Measurements from ENCODE around the gene NUDT12.

NUDT12 gene

DNA sequence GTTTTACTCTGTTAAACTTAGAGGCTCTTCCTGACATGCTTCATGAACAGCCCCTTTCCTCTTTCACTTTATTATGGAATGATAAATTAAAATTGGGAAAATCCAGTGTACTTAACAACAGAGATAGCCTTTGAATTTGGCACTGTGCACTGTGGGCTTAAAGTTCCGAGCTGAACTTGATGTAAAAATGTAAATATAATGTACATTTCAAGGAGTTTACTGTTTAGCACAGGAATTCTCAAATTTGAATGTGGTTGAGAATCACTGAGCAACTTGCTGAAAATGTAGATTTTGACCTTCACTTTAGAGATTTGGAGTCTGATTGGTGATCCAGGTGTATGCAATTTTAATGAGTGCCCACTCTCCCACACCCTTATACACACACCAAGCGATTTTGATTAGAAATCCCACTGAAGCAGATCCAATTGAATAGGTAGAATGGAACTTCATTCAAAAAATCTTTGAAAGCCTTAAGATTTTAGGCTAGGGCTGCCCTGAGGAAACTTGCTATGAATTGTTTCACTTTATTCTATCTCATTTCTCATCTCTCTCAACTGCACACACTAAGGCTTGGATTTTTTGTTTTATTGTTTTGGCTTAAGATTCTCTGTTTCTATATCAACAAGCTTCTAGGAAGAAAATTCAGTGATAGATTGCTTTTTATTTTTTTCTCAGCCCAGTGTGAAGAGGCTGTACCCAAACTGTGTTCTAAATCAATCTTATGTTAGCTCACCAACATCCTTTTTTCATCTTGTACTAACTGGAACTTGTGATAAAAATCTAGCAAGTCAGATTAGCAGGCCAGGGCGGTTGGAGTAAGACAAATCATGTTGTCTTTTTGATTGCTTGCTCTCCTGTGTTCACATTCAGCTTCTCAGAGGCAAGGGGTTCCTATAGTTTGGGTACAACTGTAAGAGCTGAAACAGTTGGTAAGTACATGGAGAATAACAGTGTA, 22.9 kb downstream of the NUDT12 start:
- no peak for DNase-seq

DNA sequence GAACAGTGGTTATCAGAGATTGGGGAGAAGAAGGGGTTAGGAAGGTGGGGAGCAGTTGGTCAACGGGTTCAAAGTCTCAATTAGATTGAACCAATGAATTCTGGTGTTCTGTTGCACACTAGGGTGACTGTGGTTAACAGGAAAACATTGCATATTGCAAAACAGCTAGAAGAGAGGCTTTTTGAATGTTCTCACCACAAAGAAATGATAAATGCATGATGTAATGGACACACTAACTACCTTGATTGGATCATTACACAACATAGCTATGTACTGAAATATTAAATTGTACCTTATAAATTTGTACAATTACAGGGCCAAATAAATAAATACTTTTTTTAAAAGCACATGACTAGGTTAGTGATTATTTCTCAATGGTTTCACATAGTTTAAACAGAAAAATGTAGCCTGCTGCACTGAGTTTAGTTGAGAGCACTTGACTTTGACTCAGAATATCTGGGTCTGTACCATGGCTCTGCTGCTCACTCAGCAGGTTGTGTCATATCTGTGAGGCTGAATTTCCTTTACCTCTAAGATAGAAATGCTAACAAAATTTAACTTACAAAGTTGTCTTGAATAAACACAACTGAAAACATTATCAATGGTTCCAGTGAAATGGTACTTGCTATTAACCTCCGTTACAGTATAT, 30.4 kb downstream of the NUDT12 start:
- no peak for DNase-seq

DNA sequence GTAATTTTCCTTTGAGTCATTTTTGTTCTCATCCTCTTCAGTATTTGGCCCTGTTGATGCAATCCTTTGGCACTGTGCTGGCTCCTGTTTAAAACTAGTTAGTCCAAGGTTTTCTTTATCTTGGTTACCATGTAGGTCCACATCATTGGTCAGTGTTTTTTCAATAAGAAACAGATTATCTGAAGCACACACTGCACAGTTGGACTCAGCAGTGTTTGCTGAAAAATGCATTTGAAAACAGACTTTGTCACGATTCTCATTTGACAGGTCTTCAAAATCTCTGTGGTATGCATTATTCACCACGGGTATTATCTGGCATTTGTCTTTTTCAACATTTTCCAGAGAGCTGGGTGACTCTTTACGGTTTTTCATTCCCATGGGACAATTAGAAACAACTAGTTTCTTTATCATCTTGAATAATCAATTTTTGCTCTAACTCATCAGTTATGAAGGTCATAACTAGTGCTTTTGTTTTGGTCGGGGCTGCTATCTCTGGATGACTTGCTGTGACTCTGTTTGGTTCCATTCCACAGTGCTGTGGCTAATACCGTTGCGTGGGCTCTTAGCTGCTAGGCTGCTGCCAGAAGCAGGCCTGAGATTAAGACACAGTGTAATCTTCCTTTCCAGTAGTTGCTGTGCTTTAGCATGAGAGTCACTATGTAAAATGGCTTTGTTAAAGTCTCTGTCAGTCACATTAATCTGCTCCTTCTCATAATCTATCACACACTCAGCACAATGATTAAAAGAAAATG, 36.2 kb downstream of the NUDT12 start:
- no peak for DNase-seq

GRCh38 chr5:103525361-103525760, 37.2 kb downstream of the NUDT12 start:
- DNase-seq = no peak

GRCh38 chr5:103523319-103523718, 39.3 kb downstream of the NUDT12 start:
- no peak for DNase-seq

- no peak for DNase-seq
These were observed 40.0 kb downstream of the NUDT12 start for GRCh38 chr5:103522586-103522985.

DNA sequence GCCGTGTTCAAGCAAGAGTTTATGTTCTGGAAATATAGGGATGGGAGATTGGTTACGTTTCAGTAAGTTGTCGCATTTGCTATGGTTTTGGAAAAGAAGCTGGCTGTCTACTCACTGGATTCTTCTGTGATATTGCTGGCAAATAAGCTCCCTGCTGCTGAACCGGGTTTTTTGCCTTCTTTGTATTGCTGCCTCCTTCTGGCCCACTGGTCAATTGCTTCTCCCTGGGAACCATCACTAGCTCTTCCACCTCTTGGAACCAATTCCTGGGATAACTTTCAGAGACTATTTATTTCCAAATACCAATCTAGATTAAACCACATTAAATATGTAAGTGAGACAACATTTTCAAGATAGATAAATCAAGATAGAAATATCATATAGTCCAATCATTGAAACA, 43.0 kb downstream of the NUDT12 start:
- DNase-seq = no peak

GRCh38 chr5:103514371-103514770, 48.2 kb downstream of the NUDT12 start:
- no peak for DNase-seq

GRCh38 chr5:103513701-103514100, 48.9 kb downstream of the NUDT12 start:
- DNase-seq = no peak

GRCh38 chr5:103512500-103512899, 50.1 kb downstream of the NUDT12 start:
- no peak for DNase-seq

GRCh38 chr5:103511554-103511885, 51.1 kb downstream of the NUDT12 start:
- DNase-seq = no peak

DNA sequence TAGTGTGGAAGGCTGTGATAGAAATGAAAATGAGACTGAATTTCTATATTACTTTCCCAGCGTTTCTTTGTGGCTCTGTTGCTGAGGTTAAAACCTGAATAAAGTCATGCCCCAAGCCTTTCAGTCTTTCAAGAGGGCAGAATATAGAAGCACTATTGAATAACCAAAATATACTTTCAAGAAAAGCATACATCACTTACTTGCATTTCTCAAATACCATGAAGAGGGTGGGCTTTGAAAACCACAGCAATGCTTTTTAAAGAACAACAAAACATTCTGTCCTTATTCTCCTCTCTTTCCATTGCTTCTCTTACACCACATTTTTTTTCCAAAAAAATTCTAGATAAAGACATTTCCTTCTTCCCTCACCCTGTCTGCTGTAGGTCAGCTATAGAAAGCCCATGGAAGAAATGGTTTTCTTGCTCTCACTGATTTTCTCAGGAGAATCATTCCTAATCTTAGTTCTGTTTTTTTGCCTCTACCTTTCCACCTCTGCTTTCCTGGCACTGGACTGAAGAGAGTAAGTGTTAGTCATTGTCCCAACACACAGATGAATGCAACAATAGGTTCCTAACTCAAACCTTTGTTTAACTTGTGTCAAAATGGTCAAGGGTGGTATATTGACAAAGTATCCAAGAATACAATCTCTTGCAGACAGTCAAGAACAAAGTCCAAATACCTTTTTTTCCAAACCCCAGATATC, 51.6 kb downstream of the NUDT12 start:
- no peak for DNase-seq

GRCh38 chr5:103505581-103506305, 56.8 kb downstream of the NUDT12 start:
- DNase-seq = no peak

- no peak for DNase-seq
These were observed 59.5 kb downstream of the NUDT12 start for GRCh38 chr5:103503066-103503465.

DNA sequence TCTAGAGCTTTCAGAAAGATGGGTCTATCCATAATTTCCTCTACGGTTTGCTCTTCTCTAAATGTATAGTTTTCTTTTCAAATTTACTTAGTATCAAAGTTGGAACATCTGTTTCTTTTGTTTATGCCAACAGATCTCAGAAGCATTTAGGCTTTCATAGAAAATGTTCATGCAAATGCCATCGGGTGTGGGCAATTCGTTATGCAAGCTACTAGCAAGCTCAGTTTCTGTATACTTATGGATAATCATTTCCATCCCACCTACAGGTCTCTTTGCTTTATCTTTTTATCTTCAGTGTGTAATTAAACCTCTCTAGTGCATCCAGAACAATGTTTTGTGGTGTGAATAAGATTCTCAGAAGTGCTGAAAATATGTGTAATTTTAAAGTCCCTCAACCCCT, 59.9 kb downstream of the NUDT12 start:
- DNase-seq = no peak

All from GDM1 (cell line).